K562 (cell line): ENCODE results near the gene PCDHA3.

Experiments used
- CREB1 ChIP-seq, 2 experiments: sonication (generic) in 1 of 2; formaldehyde crosslinking in 1 of 2; IDR thresholded peaks; 2 replicates each; pipeline versions ENCODE4 v1.6.1 to v1.8.0; 2012 to 2022; ENCODE audit warnings: inconsistent platforms in 1 of 2, mild to moderate bottlenecking in 1 of 2, missing genetic modification reagents in 1 of 2, moderate library complexity in 1 of 2
- GABPA ChIP-seq: fragments of 200-800 bp; sonication (Bioruptor generic); conservative IDR thresholded peaks from 2 replicates; pipeline ENCODE4 v1.6.1; 2016; ENCODE audit warnings: low read depth, missing genetic modification characterization, missing compliant biosample characterization
- ZBTB17 ChIP-seq: fragments of 450-650 bp; formaldehyde crosslinking; IDR thresholded peaks from 2 replicates; pipeline ENCODE4 v1.4.0; 2020; ENCODE audit warnings: mild to moderate bottlenecking
- TF ChIP-seq, protein P1 (sequence below): sonication (generic); formaldehyde crosslinking; IDR thresholded peaks from 2 replicates; pipeline ENCODE4 v1.4.0; 2020; ENCODE audit warnings: mild to moderate bottlenecking, missing genetic modification reagents
- TF ChIP-seq, protein P2 (sequence below), 3 experiments: IDR thresholded peaks in 2 of 3; conservative IDR thresholded peaks in 1 of 3; 2 replicates each; pipeline ENCODE4 v1.5.1; 2011 to 2012; ENCODE audit warnings: low read length in 3 of 3, mild to moderate bottlenecking in 3 of 3, control low read depth in 2 of 3, improper control_type of control experiment in 1 of 3, inconsistent platforms in 1 of 3, low read depth in 1 of 3, mixed read lengths in 1 of 3, moderate library complexity in 1 of 3; ENCODE audit not compliant: insufficient read depth in 2 of 3

DNA sequence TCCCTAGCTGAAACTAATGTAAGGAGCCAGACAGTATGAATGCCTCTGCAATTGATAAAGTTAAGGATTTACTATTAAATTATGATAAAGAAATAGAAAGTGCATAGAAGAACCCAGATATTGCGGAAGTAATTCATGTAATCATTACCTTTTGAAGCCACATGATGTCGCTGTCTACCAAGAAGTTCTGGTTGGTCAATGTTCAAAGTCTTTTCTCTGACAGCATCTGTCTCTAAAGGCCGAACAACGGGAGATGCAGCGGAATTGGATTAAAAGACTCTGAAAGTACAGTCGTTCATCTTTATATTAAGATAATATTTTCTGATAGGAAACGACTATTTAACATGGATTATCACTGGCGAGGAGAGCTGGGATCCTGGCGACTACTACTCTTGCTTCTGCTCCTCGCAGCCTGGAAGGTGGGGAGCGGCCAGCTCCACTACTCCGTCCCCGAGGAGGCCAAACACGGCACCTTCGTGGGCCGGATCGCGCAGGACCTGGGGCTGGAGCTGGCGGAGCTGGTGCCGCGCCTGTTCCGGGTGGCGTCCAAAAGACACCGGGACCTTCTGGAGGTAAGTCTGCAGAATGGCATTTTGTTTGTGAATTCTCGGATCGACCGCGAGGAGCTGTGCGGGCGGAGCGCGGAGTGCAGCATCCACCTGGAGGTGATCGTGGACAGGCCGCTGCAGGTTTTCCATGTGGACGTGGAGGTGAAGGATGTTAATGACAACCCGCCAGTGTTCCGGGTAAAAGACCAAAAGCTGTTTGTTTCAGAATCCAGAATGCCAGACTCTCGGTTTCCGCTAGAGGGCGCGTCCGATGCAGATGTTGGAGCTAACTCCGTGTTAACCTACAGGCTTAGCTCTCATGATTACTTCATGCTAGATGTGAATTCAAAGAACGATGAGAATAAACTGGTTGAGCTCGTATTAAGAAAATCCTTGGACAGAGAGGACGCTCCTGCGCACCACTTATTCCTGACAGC is 40.4 kb downstream of the PCDHA3 start, which contains the start of gene PCDHA8:
- TF ChIP-seq GABPA (tag): no peak
- TF ChIP-seq, protein P1, sequence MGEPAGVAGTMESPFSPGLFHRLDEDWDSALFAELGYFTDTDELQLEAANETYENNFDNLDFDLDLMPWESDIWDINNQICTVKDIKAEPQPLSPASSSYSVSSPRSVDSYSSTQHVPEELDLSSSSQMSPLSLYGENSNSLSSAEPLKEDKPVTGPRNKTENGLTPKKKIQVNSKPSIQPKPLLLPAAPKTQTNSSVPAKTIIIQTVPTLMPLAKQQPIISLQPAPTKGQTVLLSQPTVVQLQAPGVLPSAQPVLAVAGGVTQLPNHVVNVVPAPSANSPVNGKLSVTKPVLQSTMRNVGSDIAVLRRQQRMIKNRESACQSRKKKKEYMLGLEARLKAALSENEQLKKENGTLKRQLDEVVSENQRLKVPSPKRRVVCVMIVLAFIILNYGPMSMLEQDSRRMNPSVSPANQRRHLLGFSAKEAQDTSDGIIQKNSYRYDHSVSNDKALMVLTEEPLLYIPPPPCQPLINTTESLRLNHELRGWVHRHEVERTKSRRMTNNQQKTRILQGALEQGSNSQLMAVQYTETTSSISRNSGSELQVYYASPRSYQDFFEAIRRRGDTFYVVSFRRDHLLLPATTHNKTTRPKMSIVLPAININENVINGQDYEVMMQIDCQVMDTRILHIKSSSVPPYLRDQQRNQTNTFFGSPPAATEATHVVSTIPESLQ: no peak
- no peak for TF ChIP-seq CREB1 (IDR thresholded peaks at IDR 0.05)
- TF ChIP-seq CREB1 (CRISPR knock-in tag; IDR thresholded peaks at IDR 0.05): no peak
- TF ChIP-seq ZBTB17: no peak
- TF ChIP-seq, protein P2, sequence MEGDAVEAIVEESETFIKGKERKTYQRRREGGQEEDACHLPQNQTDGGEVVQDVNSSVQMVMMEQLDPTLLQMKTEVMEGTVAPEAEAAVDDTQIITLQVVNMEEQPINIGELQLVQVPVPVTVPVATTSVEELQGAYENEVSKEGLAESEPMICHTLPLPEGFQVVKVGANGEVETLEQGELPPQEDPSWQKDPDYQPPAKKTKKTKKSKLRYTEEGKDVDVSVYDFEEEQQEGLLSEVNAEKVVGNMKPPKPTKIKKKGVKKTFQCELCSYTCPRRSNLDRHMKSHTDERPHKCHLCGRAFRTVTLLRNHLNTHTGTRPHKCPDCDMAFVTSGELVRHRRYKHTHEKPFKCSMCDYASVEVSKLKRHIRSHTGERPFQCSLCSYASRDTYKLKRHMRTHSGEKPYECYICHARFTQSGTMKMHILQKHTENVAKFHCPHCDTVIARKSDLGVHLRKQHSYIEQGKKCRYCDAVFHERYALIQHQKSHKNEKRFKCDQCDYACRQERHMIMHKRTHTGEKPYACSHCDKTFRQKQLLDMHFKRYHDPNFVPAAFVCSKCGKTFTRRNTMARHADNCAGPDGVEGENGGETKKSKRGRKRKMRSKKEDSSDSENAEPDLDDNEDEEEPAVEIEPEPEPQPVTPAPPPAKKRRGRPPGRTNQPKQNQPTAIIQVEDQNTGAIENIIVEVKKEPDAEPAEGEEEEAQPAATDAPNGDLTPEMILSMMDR (IDR thresholded peaks at IDR 0.05 in 2 of 3, conservative IDR thresholded peaks at IDR 0.05 in 1 of 3; ENCODE audit: insufficient read depth in 2 of 3, low read depth in 1 of 3, low read length in 3 of 3): peak; percentile 39 to 58 (median 43); a peak in 5 of 6 replicates
